ENCODE results near the gene DOCK3.

DNA sequence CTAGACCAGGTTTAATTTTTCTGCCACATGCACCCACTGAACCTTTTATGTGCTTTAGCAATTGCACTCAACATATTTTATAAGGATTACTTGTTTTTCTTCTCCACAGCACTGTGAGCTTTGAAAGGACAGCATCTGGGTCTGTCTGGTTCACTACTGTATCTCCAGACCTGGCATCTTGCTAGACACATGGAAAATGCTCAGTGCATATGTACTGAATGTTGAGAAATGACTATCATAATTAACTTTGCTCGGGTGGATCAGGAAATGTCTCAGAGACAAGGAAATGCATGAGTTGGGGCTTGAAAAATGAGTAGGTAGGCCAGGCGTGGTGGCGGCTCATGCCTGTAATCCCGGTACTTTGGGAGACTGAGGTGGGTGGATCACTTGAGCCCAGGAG is 40.2 kb downstream of the DOCK3 start:
- TF ChIP-seq POLR2AphosphoS5 (IDR thresholded peaks at IDR 0.05; ENCODE audit: borderline replicate concordance, low read depth, low read length) (no peak), FOXP2 (optimal IDR thresholded peaks at IDR 0.05; ENCODE audit: control extremely low read depth, extremely low read length, insufficient read depth) (no peak)
